GM12892 (cell line): ENCODE data around the gene PAEP.

Experiments used
- POLR2A ChIP-seq: IDR thresholded peaks from 2 replicates; pipeline ENCODE4 v1.6.1; 2011; ENCODE audit warnings: low read depth, low read length, control low read depth
- POLR2AphosphoS5 ChIP-seq: IDR thresholded peaks from 2 replicates; pipeline ENCODE4 v1.6.1; 2011; ENCODE audit warnings: low read depth, low read length, control low read depth
- TAF1 ChIP-seq: IDR thresholded peaks from 2 replicates; pipeline ENCODE4 v1.6.1; 2011; ENCODE audit warnings: low read depth, mild to moderate bottlenecking, control low read depth, low read length, borderline replicate concordance

DNA sequence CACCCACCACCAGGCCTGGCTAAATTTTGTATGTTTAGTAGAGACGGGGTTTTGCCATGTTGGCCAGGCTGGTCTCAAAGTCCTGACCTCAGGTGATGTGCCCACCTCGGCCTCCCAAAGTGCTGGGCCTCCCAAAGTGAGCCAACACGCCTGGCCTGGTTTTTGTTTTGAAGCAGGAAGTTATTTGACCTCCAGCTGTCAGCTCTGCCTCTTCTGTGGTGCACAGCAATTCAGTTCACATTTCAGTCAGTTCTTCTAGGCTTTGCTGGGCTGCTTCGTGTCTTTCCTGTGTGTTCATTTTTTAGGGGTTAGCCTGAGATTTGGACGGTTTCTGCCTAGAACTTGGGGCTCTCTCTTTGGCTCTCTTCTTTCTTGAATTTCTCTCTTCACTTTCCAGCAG, 31.4 kb upstream of the PAEP start:
- TF ChIP-seq POLR2A (no peak), TAF1 (no peak), POLR2AphosphoS5 (no peak)
